ENCODE data around the gene CNMD.

DNA sequence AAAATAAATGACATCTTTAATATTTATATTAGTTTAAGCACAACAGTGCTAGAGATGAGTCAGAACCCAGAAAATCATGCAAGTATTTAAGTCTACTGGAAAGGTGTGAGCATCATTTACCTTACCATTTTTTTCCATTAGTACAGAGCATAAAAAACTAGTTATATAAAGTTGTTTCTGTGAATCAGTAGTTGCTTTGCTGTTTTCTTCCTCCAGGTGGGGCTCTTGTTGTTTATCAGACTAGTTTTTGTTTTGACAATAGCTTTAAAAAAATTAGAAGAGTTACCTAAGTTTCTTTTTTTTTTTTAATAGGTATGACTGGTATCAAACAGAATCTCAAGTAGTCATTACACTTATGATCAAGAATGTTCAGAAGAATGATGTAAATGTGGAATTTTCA is 74.3 kb downstream of the CNMD start:
- TF ChIP-seq POLR2A (IDR thresholded peaks at IDR 0.05; ENCODE audit: low read depth) (no peak), EP300 (IDR thresholded peaks at IDR 0.05) (no peak)
- TF ChIP-seq, protein P1, sequence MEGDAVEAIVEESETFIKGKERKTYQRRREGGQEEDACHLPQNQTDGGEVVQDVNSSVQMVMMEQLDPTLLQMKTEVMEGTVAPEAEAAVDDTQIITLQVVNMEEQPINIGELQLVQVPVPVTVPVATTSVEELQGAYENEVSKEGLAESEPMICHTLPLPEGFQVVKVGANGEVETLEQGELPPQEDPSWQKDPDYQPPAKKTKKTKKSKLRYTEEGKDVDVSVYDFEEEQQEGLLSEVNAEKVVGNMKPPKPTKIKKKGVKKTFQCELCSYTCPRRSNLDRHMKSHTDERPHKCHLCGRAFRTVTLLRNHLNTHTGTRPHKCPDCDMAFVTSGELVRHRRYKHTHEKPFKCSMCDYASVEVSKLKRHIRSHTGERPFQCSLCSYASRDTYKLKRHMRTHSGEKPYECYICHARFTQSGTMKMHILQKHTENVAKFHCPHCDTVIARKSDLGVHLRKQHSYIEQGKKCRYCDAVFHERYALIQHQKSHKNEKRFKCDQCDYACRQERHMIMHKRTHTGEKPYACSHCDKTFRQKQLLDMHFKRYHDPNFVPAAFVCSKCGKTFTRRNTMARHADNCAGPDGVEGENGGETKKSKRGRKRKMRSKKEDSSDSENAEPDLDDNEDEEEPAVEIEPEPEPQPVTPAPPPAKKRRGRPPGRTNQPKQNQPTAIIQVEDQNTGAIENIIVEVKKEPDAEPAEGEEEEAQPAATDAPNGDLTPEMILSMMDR (IDR thresholded peaks at IDR 0.05), result peak in 2 of 3 experiments; percentile 12 to 28
